Measurements from ENCODE around the gene KCNN4. TPM values are rescaled to one million over a fixed set of nuclear protein-coding genes. Genes with fewer than 3 reads are reported as not detected.

The KCNN4 gene
- total RNA-seq, 2 donors from 2014 or later, result not detected

- Histone ChIP-seq H3K9me3 (ENCODE audit: control insufficient read depth, low read length) (no peaks in the 10 kb centered on the region), H3K36me3 (ENCODE audit: control insufficient read depth, insufficient read depth, low read length) (no peaks in the 10 kb centered on the region), H3K27ac (ENCODE audit: low read depth, low read length) (no peak overlapping the region), H3K4me3 (ENCODE audit: low read length) (no peak overlapping the region), H3K4me1 (ENCODE audit: control insufficient read depth, insufficient read depth, low read length) (no peaks in the 10 kb centered on the region), H3K27me3 (ENCODE audit: control insufficient read depth, insufficient read depth, low read length, poor library complexity, severe bottlenecking) (peaks cover 10% of the 10 kb centered on the region), H3K9ac (ENCODE audit: extremely low read depth, low read length, poor library complexity, severe bottlenecking) (no peak overlapping the region)
- Mint-ChIP-seq H3K4me1 (peaks cover 14% of the 10 kb centered on the region), H3K27ac (no peak overlapping the region), H3K36me3 (ENCODE audit: low read depth) (no peaks in the 10 kb centered on the region), H3K27me3 (ENCODE audit: insufficient read depth) (peaks cover 62% of the 10 kb centered on the region), H3K4me3 (no peak overlapping the region), H3K9me3 (no peaks in the 10 kb centered on the region)
- DNase-seq, result no peak
- TF ChIP-seq, protein P1, sequence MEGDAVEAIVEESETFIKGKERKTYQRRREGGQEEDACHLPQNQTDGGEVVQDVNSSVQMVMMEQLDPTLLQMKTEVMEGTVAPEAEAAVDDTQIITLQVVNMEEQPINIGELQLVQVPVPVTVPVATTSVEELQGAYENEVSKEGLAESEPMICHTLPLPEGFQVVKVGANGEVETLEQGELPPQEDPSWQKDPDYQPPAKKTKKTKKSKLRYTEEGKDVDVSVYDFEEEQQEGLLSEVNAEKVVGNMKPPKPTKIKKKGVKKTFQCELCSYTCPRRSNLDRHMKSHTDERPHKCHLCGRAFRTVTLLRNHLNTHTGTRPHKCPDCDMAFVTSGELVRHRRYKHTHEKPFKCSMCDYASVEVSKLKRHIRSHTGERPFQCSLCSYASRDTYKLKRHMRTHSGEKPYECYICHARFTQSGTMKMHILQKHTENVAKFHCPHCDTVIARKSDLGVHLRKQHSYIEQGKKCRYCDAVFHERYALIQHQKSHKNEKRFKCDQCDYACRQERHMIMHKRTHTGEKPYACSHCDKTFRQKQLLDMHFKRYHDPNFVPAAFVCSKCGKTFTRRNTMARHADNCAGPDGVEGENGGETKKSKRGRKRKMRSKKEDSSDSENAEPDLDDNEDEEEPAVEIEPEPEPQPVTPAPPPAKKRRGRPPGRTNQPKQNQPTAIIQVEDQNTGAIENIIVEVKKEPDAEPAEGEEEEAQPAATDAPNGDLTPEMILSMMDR (conservative IDR thresholded peaks at IDR 0.05), result peak; percentile 31
- 50 to 62% methylated on average over 1 to 2 of the region's 3 CpGs for WGBS, 2 experiments (ENCODE audit: insufficient coverage in 1 of 2, insufficient read length in 1 of 2)
These were observed 953 bp downstream of the KCNN4 start for GRCh38 chr19:43779820-43780219.

DNA sequence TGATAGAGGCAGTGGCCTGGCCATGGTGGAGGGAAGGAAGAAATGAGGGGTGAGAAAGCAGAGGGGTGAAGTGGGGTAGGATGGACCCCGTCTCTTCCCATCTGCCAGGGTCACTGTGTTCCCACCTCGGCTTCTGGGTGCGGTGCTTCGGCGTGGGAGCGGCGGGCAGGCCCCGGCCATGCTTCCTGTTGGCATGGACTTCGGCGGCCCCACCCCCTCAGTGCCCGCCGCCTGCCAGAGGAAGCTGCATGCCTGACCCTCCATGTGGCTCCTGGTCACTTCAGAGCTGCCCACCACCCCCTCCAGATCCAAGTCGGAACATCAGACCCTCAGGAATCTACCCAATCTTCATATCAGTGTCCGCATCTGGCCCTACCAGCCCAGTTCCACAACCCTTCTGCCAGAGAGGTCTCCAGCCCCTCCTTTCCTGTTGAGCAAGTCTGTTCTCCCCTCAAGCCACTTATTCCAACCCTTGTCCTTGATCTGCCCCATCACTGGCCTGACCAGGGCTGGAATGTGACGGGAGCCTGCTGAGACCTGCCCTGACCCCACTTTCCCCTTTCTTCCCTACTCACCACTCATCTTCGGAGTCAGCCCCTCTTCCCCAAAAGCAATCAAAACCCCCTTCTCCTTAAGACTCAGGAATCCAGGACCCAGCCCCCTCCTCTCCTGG lies 1.5 kb downstream of the KCNN4 start:
- no peak for DNase-seq
- no peaks in the 10 kb centered on the region for H3K9me3 Mint-ChIP-seq
- H3K27ac ChIP-seq (ENCODE audit: low read depth, low read length), result no peak overlapping the region
- H3K4me1 Mint-ChIP-seq, result peaks cover 14% of the 10 kb centered on the region
- H3K27me3 ChIP-seq (ENCODE audit: control insufficient read depth, insufficient read depth, low read length, poor library complexity, severe bottlenecking), result peaks cover 15% of the 10 kb centered on the region
- no peak overlapping the region for H3K4me3 Mint-ChIP-seq
- no peaks in the 10 kb centered on the region for H3K36me3 Mint-ChIP-seq (ENCODE audit: low read depth)
- H3K9ac ChIP-seq (ENCODE audit: extremely low read depth, low read length, poor library complexity, severe bottlenecking), result no peak overlapping the region
- no peaks in the 10 kb centered on the region for H3K9me3 ChIP-seq (ENCODE audit: control insufficient read depth, low read length)
- H3K27me3 Mint-ChIP-seq (ENCODE audit: insufficient read depth), result peaks cover 67% of the 10 kb centered on the region
- no peak overlapping the region for H3K4me3 ChIP-seq (ENCODE audit: low read length)
- no peaks in the 10 kb centered on the region for H3K36me3 ChIP-seq (ENCODE audit: control insufficient read depth, insufficient read depth, low read length)
- H3K4me1 ChIP-seq (ENCODE audit: control insufficient read depth, insufficient read depth, low read length), result no peaks in the 10 kb centered on the region
- no peak overlapping the region for H3K27ac Mint-ChIP-seq
- TF ChIP-seq, protein P1 (conservative IDR thresholded peaks at IDR 0.05), result no peak
- WGBS, 2 experiments (ENCODE audit: insufficient coverage in 1 of 2, insufficient read length in 1 of 2), result 88 to 100% methylated on average over 1 to 16 of the region's 16 CpGs

DNA sequence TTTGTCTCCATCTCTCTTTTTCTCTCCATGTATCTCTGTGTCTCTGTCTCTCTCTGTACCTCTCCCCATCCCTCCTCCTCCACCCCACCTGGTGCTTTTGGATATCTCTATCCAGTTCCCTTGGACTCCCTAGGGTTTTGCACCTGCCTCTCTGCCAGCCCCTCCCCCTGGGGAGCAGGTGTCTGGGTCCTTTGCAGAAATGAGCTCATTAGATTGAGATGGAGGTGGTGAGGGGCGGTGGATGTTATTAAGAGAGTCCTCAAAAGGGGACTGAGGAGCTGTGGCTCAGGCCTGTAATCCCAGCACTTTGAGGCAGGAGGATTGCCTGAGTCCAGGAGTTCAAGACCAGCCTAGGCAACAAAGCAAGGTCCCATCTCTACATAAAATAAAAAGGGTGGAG lies 2.1 kb downstream of the KCNN4 start:
- WGBS, 2 experiments (ENCODE audit: insufficient coverage in 1 of 2, insufficient read length in 1 of 2), result 83% methylated on average over 1 of the region's 1 CpG; no CpG with 5 or more reads in 1 of the 2 experiments
- no peaks in the 10 kb centered on the region for H3K36me3 ChIP-seq (ENCODE audit: control insufficient read depth, insufficient read depth, low read length)
- DNase-seq, result no peak
- no peak overlapping the region for H3K9ac ChIP-seq (ENCODE audit: extremely low read depth, low read length, poor library complexity, severe bottlenecking)
- Mint-ChIP-seq H3K9me3 (no peaks in the 10 kb centered on the region), H3K36me3 (ENCODE audit: low read depth) (no peaks in the 10 kb centered on the region), H3K27me3 (ENCODE audit: insufficient read depth) (peaks cover 69% of the 10 kb centered on the region), H3K4me1 (peaks cover 14% of the 10 kb centered on the region), H3K27ac (no peak overlapping the region), H3K4me3 (no peak overlapping the region)
- H3K4me1 ChIP-seq (ENCODE audit: control insufficient read depth, insufficient read depth, low read length), result peaks cover 3% of the 10 kb centered on the region
- H3K27ac ChIP-seq (ENCODE audit: low read depth, low read length), result no peak overlapping the region
- TF ChIP-seq, protein P1 (conservative IDR thresholded peaks at IDR 0.05), result no peak
- no peaks in the 10 kb centered on the region for H3K9me3 ChIP-seq (ENCODE audit: control insufficient read depth, low read length)
- peaks cover 22% of the 10 kb centered on the region for H3K27me3 ChIP-seq (ENCODE audit: control insufficient read depth, insufficient read depth, low read length, poor library complexity, severe bottlenecking)
- no peak overlapping the region for H3K4me3 ChIP-seq (ENCODE audit: low read length)
